Panc1 (cell line): ENCODE data around the gene VPS11. TPM values are rescaled to one million over a fixed set of nuclear protein-coding genes. Genes with fewer than 3 reads are reported as not detected.

ENCODE experiments used
- ATAC-seq: fragments of 200-7000 bp; cut with Tn5 transposase; 2 replicates; pipeline ENCODE4 v1.9.1; 2020; ENCODE audit warnings: mild to moderate bottlenecking, moderate library complexity
- BruUV-seq: library from RNA; stranded (reverse); fragments of 400-500 nt; replicated peaks from 2 replicates; lab custom pipeline; 2021; lab: Mats Ljungman, UMichigan
- CTCF ChIA-PET: fragments of 300-600 bp; sonication (Branson Sonifier 250); formaldehyde crosslinking; loops from one replicate; lab custom pipeline; 2022; ENCODE audit warnings: antibody characterized with exemption; lab: Charles Lee
- POLR2A ChIA-PET: fragments of 300-600 bp; sonication (Branson Sonifier 250); formaldehyde crosslinking; loops from one replicate; lab custom pipeline; 2022; ENCODE audit warnings: antibody characterized with exemption; lab: Charles Lee
- DNase-seq: peaks from one replicate; pipeline ENCODE4 v3.0.0-alpha.2; 2010; ENCODE audit warnings: low read depth, low spot score
- H3K27ac ChIP-seq: 2 replicates; pipeline ENCODE4 v1.5.1; 2011; ENCODE audit warnings: mild to moderate bottlenecking, low read length, inconsistent platforms
- H3K27me3 ChIP-seq: fragments of 200-500 bp; sonication (Bioruptor generic); 2 replicates; pipeline ENCODE4 v1.6.0; 2014; ENCODE audit warnings: low read length, inconsistent platforms; ENCODE audit not compliant: control insufficient read depth, insufficient read depth
- H3K36me3 ChIP-seq: fragments of 200-500 bp; sonication (Bioruptor generic); 2 replicates; pipeline ENCODE4 v1.5.1; 2014; ENCODE audit warnings: inconsistent platforms, mild to moderate bottlenecking, low read length, moderate library complexity; ENCODE audit not compliant: control insufficient read depth, insufficient read depth
- H3K4me1 ChIP-seq: 2 replicates; pipeline ENCODE4 v1.5.1; 2011; ENCODE audit warnings: inconsistent platforms, mild to moderate bottlenecking, low read length, moderate library complexity; ENCODE audit not compliant: control insufficient read depth, insufficient read depth
- H3K4me3 ChIP-seq, 2 experiments: 2 replicates each; pipeline ENCODE4 v1.5.1; 2011 to 2012; ENCODE audit warnings: low read depth in 2 of 2, low read length in 2 of 2, mild to moderate bottlenecking in 2 of 2, inconsistent platforms in 1 of 2, moderate library complexity in 1 of 2
- H3K9me3 ChIP-seq: fragments of 200-500 bp; sonication (Bioruptor generic); 2 replicates; pipeline ENCODE4 v1.5.1; 2014; ENCODE audit warnings: low read depth, mild to moderate bottlenecking, inconsistent platforms, low read length, moderate library complexity; ENCODE audit not compliant: control insufficient read depth, insufficient read depth
- POLR2AphosphoS5 ChIP-seq: IDR thresholded peaks from 2 replicates; pipeline ENCODE4 v1.6.1; 2012; ENCODE audit warnings: mild to moderate bottlenecking, low read depth, low read length, moderate library complexity
- SIN3A ChIP-seq: IDR thresholded peaks from 2 replicates; pipeline ENCODE4 v1.6.1; 2012; ENCODE audit warnings: low read depth, mild to moderate bottlenecking, low read length, moderate library complexity, borderline replicate concordance; ENCODE audit not compliant: insufficient read depth
- TCF7L2 ChIP-seq: IDR thresholded peaks from 2 replicates; pipeline ENCODE4 v1.6.1; 2011; ENCODE audit warnings: mild to moderate bottlenecking, low read depth, low read length, inconsistent platforms
- in situ Hi-C: cut with HindIII; loops from 2 replicates; pipeline ENCODE4 v1.10.0; 2016; ENCODE audit warnings: low sequenced_read_pairs, low pct_unique_long_range_greater_than_20kb
- intact Hi-C: fragments of 100-400 bp; cut with micrococcal nuclease; formaldehyde crosslinking; loops from one replicate; pipeline ENCODE4 v1.10.0; 2022; ENCODE audit not compliant: unreplicated experiment
- total RNA-seq: library from RNA; stranded (reverse); gene quantifications from one replicate; pipeline ENCODE4 v1.2.1, GENCODE V29; 2021; ENCODE audit not compliant: unreplicated experiment
- TF ChIP-seq, protein P1 (sequence below), 2 experiments: IDR thresholded peaks; 2 replicates each; pipeline ENCODE4 v1.6.1; 2011 to 2012; ENCODE audit warnings: low read depth in 2 of 2, control low read depth in 1 of 2, low read length in 1 of 2, mild to moderate bottlenecking in 1 of 2, moderate library complexity in 1 of 2; ENCODE audit not compliant: insufficient read depth in 1 of 2
- TF ChIP-seq, protein P2 (sequence below): fragments of 450-650 bp; IDR thresholded peaks from 2 replicates; pipeline ENCODE4 v1.5.1; 2017; ENCODE audit warnings: mild to moderate bottlenecking

VPS11 gene
- total RNA-seq, 1 experiment from 2014 or later = 28.2 TPM

DNA sequence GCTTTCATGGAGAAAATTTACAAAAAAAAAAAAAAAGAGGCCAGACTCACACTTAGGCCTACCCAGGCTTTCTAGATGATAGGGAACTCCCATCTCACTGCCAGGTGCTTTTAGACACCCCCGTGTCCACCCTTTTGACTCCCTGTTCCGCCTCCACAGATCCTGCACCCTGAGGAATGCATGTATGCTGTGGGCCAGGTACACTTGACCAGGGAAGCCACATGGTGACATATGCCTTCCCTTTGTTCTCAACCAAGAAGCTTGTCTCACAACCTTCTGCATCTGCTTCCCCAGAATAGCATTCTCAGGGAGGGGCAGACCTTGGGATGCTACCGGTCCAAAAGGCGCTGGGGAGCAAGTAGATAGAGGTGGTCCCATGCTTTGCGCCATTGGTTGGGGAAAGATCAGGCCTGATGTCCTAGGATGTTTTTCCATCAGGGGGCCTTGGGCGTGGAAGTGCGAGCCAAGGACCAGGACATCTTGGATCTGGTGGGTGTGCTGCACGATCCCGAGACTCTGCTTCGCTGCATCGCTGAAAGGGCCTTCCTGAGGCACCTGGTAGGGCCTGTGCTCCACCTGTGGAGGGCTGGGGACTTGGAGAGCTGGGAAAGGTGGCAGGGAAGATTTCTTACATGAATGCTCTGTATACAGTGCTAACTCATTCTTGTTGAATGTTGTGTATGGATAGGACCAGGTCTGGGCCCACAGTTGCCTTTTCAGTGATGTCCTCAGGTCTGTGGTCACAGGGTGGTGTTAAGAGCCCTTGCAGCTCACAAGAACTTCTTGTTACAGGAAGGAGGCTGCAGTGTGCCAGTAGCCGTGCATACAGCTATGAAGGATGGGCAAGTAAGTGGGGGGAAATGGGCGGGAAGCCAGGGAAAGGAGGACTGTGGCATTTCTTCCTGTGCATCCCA lies 24.6 kb downstream of the VPS11 start:
- H3K27ac ChIP-seq = peak overlapping the region; percentile 84
- no peak for TF ChIP-seq SIN3A
- TF ChIP-seq TCF7L2 = no peak
- TF ChIP-seq, protein P1, sequence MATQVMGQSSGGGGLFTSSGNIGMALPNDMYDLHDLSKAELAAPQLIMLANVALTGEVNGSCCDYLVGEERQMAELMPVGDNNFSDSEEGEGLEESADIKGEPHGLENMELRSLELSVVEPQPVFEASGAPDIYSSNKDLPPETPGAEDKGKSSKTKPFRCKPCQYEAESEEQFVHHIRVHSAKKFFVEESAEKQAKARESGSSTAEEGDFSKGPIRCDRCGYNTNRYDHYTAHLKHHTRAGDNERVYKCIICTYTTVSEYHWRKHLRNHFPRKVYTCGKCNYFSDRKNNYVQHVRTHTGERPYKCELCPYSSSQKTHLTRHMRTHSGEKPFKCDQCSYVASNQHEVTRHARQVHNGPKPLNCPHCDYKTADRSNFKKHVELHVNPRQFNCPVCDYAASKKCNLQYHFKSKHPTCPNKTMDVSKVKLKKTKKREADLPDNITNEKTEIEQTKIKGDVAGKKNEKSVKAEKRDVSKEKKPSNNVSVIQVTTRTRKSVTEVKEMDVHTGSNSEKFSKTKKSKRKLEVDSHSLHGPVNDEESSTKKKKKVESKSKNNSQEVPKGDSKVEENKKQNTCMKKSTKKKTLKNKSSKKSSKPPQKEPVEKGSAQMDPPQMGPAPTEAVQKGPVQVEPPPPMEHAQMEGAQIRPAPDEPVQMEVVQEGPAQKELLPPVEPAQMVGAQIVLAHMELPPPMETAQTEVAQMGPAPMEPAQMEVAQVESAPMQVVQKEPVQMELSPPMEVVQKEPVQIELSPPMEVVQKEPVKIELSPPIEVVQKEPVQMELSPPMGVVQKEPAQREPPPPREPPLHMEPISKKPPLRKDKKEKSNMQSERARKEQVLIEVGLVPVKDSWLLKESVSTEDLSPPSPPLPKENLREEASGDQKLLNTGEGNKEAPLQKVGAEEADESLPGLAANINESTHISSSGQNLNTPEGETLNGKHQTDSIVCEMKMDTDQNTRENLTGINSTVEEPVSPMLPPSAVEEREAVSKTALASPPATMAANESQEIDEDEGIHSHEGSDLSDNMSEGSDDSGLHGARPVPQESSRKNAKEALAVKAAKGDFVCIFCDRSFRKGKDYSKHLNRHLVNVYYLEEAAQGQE (IDR thresholded peaks at IDR 0.05; ENCODE audit: insufficient read depth in 1 of 2, low read depth in 2 of 2, low read length in 1 of 2) = no peak
- TF ChIP-seq POLR2AphosphoS5 = no peak; the same call in 1 of the 2 replicates
- TF ChIP-seq, protein P2, sequence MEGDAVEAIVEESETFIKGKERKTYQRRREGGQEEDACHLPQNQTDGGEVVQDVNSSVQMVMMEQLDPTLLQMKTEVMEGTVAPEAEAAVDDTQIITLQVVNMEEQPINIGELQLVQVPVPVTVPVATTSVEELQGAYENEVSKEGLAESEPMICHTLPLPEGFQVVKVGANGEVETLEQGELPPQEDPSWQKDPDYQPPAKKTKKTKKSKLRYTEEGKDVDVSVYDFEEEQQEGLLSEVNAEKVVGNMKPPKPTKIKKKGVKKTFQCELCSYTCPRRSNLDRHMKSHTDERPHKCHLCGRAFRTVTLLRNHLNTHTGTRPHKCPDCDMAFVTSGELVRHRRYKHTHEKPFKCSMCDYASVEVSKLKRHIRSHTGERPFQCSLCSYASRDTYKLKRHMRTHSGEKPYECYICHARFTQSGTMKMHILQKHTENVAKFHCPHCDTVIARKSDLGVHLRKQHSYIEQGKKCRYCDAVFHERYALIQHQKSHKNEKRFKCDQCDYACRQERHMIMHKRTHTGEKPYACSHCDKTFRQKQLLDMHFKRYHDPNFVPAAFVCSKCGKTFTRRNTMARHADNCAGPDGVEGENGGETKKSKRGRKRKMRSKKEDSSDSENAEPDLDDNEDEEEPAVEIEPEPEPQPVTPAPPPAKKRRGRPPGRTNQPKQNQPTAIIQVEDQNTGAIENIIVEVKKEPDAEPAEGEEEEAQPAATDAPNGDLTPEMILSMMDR = no peak
- BruUV-seq = no TSS peak
- H3K9me3 ChIP-seq = no peaks in the 10 kb centered on the region
- DNase-seq (no peak), ATAC-seq (no peak)
- ChIA-PET CTCF (no interaction called here), POLR2A (interaction anchor here (0.6 kb wide), 2 partner anchors 10 to 15 kb away, joined by 4 to 5 read pairs; partner anchors contain the start of gene DPAGT1)
- H3K27me3 ChIP-seq = no peaks in the 10 kb centered on the region
- intact Hi-C loops = no loop called here
- peaks cover 6% of the 10 kb centered on the region for H3K36me3 ChIP-seq
- H3K4me3 ChIP-seq = peak overlapping the region; percentile 81 to 94
- peaks cover 18% of the 10 kb centered on the region for H3K4me1 ChIP-seq
- in situ Hi-C loops = no loop called here

DNA sequence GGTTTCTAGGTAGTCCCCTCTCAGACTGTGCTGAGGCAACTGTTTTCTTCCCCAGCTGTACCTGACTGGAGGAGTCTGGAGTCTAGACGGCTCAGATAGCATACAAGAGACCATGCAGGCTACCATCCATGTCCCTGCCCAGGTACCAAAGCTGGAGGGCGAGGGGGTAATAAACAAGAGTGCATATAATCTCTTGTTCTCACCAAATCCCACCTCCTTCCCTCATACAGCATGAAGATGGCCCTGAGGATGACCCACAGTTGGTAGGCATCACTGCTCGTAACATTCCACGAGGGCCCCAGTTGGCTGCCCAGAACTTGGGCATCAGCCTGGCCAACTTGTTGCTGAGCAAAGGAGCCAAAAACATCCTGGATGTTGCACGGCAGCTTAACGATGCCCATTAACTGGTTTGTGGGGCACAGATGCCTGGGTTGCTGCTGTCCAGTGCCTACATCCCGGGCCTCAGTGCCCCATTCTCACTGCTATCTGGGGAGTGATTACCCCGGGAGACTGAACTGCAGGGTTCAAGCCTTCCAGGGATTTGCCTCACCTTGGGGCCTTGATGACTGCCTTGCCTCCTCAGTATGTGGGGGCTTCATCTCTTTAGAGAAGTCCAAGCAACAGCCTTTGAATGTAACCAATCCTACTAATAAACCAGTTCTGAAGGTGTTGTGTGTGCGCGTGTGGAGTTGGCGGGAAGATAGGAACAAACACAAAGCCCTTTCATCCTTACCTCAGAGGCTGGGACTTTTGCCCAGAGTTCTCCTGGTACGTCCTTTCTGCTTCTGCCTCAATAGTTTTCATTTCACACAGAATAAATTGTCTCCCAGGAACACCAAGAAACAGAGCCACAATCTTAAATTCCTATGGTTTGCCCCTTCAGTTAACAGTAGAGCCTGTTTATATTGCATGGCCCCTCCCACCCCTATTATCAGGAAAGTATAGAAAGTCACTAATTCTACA lies 25.5 kb downstream of the VPS11 start:
- in situ Hi-C loops (no loop called here), intact Hi-C loops (no loop called here)
- no peaks in the 10 kb centered on the region for H3K27me3 ChIP-seq
- POLR2A ChIA-PET = no interaction called here
- H3K4me1 ChIP-seq = peaks cover 18% of the 10 kb centered on the region
- TF ChIP-seq POLR2AphosphoS5 (no peak; the same call in 1 of the 2 replicates), TCF7L2 (no peak), SIN3A (peak; percentile 30; the same call in 1 of the 2 replicates)
- TF ChIP-seq, protein P1 (IDR thresholded peaks at IDR 0.05; ENCODE audit: insufficient read depth in 1 of 2, low read depth in 2 of 2, low read length in 1 of 2) = no peak
- no peak for ATAC-seq
- CTCF ChIA-PET = interaction anchor here (0.5 kb wide), 1 partner anchor 294 kb away, joined by 4 read pairs; no protein-coding TSS in a partner anchor
- no peaks in the 10 kb centered on the region for H3K9me3 ChIP-seq
- peaks cover 12% of the 10 kb centered on the region for H3K36me3 ChIP-seq
- peak overlapping the region; percentile 84 for H3K27ac ChIP-seq
- BruUV-seq = no TSS peak
- DNase-seq = no peak
- peak overlapping the region; percentile 81 to 94 for H3K4me3 ChIP-seq
